Left renal cortex interstitium (tissue), 4 donors: ENCODE measurements around the gene CCR8. TPM values are rescaled to one million over a fixed set of nuclear protein-coding genes. Genes with fewer than 3 reads are reported as not detected.
"Not testable (repeated sequence)": the region's sequence is repeated elsewhere in the genome, so short reads cannot be mapped to it uniquely, and the experiment has no call there.

ENCODE experiments used
- DNase-seq, 4 donors: peaks; one replicate each; pipeline ENCODE4 v3.0.0-alpha.2; 2013; ENCODE audit warnings: low read depth in 4 of 4, low spot score in 2 of 4, missing footprints in 1 of 4
- polyA plus RNA-seq, 4 donors: library from polyadenylated mRNA; unstranded; fragments of 120-200 nt; gene quantifications; one replicate each; pipeline ENCODE4 v1.2.1, GENCODE V29; 2013; ENCODE audit not compliant: insufficient read length in 4 of 4

The CCR8 gene
- polyA plus RNA-seq, 4 donors = not detected

DNA sequence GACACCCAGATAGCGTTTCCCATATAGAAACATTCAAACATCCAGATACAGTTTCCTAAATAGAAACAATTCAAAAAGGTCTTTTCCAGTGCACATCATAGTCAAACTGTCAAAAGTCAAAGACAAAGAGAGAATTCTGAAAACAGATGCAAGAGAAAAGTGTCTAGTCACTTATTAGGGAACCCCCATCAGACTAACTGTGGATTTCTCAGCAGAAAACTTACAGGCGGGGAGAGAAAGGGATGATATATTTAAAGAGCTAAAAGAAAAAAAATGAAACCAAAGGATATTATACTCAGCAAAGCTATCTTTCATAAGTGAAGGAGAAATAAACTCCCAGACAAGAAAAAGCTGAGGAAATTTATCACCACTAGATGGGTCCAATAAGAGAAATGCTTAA lies 27.3 kb upstream of the CCR8 start:
- no peak for DNase-seq

DNA sequence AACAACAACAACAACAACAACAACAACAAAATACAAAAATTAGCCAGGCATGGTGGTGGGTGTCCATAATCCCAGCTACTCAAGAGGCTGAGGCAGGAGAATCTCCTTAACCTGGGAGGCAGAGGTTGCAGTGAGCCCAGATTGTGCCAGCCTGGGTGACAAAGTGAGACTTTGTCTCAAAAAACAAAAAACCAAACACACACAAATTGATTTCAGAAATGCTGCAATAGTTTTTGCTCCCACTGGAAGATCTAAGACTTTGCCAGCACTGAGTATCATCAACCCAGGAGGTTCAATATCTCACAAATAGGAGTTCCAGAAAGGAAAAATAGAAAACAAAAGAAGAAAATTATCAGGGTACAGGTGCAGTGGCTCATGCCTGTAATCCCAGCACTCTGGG lies 16.2 kb upstream of the CCR8 start:
- no peak for DNase-seq

DNA sequence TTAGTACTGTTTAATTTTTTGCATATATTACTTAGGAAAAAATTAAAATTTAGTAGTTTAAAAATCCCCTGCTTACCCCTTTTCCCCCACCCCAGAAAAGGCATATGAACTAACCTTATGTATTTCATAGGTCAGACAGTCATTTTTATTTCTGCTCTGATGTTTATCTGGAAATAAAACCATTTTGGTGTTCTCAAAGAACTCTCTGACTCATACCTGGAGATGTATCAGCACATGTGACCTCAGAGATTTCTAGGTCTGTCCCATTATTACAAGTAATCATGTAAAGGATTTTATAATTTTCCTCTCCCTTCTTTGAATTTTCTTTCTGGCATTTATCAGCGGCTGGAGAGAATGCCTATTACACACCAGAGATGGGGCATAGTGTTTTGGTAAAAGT lies 14.1 kb upstream of the CCR8 start:
- DNase-seq = no peak

DNA sequence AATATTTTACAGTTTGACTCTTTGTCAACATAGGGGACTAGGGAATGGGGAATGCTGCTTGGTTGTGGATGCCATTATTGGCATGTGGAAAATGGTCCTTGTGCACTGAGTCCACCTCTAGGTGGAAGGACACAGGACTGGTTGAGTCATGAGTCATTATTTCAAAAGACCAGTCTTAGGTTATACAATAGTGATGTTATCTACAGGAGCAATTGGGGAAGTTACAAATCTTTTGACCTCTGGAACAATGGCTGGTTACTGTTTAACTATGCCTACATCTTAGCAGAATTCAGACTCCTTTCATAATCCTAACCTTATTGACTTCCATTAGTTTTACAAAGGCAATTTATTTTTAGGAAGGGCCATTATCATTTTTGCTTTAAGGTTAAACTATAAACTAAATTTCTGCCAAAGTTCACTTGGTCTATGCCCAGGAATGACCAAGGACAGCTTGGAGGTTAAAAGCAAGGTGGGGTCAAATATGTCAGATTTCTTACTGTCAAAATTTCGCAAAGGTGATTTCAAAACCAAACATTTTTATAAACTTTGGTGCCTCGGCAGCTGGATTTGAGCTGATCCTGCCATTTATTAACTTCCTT lies 11.8 kb upstream of the CCR8 start:
- no peak for DNase-seq

DNA sequence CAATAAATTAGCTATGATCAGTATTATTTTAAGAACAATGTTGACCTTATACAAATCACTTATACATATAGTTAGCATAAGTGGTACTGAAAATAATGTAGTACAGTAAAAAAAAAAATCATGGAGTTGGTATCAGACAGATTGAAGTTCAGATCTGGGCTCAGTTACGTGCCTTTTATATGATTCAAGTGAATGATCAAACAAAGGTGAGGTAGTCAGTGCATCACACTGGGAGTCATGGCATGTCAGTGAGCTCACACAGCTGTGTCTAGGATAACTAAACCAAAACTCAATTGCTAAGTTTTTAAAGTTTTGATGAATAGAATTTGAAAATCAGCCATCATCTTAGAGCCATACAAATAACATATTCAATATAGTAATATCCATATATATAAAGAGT lies 11.2 kb upstream of the CCR8 start:
- DNase-seq = no peak

DNA sequence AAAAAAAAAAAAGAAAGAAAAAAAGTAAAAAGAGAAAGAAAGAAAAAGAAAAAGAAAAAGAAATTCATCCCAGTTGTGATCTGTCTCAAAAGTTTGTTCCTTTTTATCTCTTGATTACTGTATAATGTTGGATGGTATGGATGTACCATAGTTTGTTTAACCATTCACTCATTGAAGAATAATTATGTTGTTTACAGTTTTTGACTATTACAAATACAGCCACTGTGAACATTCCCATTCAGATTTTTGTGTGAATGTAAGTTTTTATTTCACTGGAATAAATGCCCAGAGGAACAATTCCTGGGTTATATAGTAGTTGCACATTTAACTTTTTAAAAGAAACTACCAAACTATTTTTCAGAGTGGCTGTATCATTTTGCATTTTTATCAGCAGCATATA lies 10.3 kb upstream of the CCR8 start:
- DNase-seq = no peak

DNA sequence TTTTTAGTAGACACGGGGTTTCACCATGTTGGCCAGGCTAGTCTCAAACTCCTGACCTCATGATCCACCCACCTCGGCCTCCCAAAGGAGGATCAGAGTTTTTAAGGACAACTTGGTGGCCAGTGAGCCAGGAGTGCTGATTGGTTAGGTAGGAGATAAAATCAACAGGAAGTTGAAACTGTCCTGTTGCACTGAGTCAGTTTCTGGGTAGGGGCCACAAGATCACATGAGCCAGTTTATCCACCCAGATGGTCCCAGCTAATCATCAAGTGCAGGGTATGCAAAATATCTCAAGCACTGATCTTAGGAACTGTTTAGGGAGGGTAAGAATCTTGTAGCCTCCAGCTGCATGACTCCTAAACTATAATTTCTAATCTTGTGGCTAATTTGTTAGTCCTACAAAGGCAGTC lies 7.9 kb upstream of the CCR8 start:
- not testable (repeated sequence) for DNase-seq

DNA sequence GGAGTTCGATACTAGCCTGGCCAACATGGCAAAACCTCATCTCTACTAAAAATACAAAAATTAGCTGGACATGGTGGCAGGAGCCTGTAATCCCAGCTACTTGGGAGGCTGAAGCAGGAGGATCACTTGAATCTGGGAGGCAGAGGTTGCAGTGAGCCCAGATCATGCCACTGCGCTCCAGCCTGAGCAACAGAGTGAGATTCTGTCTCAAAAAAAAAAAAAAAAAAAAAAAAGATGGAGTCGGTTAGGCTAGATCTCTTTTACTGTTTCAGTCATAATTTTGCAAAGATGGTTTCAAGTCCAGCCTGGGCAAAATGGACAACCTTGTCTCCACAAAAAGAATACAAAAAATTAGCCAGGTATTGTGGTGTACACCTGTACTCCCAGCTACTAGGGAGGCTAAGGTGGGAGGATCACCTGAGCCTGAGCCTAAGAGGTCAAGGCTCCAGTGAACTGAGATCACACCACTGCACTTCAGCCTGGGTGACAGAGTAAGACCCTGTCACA lies 7.2 kb upstream of the CCR8 start:
- not testable (repeated sequence) for DNase-seq

DNA sequence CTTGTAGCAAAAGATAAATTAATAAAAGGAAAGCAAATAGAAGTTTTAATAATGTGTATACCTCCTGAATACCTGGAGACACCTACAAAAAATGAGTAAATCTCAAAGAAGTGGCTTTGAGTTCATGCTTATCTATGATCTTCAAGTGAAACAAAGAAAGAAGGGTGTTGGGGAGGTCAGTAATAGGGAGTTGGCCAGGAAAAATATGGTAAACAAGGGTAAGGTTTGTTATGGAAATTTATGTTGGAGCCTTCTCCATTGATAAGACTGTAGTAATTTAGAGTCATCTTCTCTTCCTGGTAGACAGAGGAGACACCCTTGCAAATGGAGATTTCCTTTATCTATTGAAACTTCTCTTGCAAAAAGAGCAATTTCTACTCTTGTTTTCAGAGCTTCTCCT lies 6.6 kb upstream of the CCR8 start:
- DNase-seq = no peak

DNA sequence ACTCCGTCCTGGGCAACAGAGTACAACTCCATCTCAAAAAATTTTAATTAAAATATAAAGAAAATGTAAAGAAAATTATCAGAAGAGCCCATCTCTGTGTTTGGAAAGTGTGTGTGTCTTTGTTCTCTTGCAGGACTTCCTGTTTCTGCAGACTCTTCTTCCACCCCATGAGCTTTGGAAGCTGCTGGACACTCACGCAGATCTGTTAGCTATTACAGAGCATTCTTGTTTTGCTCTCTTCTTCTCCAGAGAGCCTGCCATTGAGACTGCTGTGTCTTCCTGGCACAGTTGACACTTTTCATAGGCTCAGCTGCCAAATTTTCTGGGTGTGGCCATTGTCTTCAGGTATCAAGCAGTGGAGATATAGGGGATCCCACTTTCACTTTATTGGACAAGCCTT lies 6.0 kb upstream of the CCR8 start:
- no peak for DNase-seq

DNA sequence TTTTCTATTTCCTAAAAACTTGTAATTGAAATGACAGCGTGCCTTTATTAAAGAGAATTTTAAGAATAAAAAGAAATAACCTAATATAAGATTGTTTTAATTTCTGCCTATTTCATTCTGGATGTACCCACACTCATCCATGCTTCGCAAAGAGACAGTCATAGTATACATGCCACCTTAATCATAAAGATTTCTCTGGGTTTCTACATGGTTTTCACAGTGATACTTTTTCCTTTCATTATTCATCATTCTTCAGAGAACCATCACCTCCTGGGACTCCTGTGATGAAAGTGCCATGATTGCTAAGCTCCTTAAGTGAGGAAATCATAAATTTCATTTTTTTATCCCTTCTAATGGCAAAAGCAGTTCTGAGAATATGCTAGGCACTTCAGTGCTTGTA lies 4.3 kb upstream of the CCR8 start:
- DNase-seq = no peak

DNA sequence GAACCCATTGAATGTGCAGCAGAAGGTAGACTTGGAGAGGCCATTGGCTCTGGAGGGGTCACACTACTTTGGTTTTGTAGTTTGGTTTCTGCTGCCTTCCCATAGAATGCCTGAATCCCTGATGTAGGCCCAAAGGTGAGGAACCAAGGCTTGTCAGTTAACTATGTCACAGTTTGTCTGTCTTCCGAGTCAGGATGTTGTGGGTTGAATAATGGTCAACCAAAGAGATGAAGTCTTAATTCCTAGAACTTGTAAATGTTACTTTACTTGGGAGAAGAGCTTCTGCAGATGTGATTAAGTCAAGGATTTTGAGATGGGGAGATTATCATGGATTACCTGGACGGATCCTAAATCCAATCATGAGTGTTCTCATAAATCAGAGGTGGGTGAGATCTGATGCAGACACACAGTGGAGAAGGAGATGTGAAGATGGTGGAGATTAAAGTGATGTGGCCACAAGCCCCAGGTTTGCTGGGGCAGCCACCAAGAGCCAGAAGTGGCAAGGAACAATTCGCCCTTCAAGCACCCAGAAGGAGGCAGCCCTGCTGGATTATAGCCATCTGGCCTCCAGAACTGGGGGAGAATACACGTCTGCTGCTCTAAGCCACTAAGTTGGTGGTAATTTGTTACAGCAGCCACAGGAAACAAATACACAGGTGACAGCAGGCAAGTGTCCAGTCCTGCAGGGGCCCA lies 2.3 kb upstream of the CCR8 start:
- no peak for DNase-seq

DNA sequence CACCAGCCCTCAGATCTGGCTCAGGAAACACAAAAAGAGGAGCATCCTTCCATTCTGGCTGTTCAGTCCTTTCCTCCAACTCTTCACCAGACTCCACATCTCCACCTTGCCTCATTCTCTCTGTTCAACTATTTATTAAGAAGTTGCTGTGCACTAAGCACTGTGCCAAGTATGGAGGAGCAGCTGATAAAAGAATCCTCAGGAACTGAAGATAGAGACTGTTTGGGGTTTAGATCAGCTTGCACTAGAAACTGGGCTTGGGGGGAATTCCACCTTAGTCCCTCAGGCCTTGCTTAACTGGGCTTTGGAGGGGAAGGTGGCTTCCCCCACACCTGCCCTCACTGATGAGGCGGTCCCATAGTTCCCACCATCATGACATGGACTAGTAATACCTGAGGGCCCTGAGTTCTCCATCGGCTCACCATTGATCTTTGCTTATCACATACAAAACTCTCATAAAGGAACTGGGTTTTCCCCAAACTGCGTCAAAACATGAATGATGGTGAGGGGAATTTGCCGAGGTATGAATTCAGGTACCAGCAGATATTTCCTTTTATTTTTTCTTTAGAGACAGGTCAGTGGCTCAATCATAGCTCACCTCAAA lies 1.7 kb upstream of the CCR8 start:
- DNase-seq = no peak

DNA sequence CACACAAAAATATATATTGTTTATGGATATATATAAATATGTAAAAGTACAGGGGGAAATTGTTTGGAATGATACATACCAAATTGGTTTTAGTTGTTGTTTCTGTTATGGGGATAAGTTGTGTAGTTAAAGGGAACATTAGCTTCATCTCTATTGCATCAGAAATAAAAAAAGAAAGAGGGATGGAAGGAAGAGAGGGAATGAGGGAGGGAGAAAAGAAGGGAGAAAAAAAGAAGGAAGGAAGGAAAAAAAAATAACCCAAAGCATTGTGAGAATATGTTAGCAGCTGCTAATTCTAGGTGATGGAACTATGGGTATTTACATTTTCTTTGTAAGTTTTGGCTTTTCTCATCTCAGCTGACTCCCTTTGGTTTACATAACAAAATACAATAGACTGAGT lies 1.3 kb downstream of the CCR8 start:
- no peak for DNase-seq

DNA sequence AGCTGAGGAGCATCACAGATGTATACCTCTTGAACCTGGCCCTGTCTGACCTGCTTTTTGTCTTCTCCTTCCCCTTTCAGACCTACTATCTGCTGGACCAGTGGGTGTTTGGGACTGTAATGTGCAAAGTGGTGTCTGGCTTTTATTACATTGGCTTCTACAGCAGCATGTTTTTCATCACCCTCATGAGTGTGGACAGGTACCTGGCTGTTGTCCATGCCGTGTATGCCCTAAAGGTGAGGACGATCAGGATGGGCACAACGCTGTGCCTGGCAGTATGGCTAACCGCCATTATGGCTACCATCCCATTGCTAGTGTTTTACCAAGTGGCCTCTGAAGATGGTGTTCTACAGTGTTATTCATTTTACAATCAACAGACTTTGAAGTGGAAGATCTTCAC lies 3.0 kb downstream of the CCR8 start:
- no peak for DNase-seq

DNA sequence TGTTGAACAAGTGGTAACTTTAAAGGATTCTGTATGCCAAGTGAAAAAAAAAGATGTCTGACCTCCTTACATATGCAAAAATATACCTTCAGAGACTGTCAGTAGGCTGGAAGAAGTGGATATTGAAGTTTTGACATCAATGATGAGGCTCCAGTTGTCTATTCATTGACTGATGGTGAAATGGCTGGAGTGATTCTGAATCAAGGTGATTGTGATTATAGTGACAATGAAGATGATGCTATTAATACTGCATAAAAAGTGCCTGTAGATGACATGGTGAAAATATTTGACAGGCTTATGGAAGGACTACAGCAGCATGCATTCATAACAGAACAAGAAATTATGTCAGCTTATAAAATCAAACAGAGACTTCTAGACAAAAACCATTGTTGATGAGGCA lies 4.1 kb downstream of the CCR8 start:
- no peak for DNase-seq

DNA sequence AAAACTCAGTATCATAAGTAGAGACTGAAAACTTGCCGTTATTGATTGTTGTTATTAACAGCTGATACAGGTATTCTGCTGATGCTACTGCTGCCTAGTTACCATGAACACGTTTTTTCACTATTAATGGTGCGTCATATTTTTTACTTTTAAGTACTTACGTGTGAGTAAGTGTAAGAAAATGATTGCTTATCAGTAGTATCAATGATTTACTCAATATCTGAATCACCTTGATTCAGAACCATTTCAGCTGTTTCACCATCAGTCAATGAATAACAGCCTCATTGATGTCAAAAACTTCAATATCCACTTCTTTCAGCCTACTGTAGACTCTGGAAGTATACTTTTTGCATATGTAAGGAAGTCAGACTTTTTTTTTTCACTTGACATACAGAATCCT lies 4.7 kb downstream of the CCR8 start:
- no peak for DNase-seq

DNA sequence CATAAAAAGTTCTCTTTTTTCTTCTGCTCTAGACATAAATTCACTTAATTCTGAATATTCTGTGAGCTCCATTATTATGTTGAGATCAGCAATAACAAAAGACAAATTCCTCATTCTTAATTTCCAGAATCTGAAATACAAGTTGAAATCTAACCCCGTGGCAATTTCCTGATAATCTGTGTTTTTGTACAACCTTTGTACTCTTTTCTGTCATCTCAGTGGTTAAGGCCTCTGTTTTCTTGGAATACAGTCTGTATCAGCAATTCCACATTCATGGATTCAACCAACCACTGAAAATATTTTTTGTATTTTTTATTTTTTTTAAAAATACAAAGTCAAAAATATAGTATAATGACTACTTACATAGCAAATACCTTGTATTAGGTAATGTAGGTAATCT lies 8.7 kb downstream of the CCR8 start:
- no peak for DNase-seq

DNA sequence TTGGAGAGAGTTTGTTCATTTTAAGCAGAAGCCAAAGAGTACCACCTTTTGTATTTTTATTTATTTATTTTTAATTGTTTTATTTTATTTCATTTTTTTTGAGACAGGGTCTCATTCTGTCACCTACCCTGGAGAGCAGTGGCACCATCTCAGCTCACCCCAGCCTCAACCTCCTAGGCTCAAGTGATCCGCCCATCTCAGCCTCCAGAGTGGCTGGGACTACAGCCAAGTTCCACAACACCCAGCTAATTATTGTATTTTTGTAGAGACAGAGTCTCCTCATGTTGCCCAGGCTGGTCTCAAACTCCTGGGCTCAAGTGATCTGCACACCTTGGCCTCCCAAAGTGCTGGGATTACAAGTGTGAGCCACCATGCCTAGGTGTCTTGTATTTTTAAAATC lies 9.6 kb downstream of the CCR8 start:
- DNase-seq = no peak

DNA sequence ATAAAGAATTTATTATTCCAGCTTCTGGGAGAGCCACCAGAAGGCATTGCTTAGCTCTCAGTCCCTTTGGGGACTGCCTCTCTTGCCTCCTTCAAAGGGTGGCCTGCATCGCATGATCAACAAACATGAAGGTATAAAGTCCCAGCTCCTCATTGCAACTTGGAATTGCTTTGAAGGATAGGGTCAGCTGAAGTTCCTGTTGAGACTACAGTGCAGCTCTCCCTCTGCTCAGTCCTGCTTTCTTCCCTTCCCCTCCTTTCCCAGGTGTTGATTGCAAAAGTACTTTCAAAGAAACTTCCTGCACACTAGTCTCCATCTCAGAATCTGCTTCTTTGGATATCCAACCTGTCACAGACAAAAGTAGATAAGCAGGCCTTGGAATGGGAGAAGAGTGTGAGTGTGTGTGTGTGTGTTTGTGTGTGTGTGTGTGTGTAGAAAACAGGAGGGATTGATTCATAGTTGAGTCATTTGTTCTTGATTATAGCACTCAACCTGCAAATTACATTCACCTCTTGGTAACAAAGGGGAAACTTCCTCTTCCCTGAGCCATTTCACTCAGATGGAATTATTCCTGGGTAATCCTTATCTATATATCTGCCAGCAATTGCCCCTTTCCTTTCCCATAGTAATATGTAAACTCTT lies 13.7 kb downstream of the CCR8 start:
- DNase-seq = no peak

DNA sequence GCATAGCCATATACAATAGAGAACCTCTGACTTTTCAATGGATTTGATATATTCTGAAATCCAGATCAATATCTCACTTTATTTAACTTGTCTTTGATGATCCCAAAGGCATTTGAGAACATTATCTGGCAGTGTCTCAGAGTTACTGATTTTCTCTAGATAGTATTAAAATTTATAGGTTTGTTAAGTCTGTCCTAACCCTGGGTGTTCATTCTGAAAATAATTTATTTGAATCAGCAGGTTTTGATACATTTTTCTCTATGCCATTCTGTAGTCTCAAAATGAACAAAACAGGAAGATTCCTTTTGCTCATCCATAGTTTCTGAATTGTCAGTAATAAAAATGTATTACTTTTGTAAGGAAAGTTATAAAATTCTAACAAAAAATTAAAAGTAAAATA lies 14.3 kb downstream of the CCR8 start:
- DNase-seq = no peak
